ENCODE data around the gene OAS1. TPM values are rescaled to one million over a fixed set of nuclear protein-coding genes. Genes with fewer than 3 reads are reported as not detected.

Gene OAS1
- total RNA-seq, 1 donor from 2014 or later = 43.6 TPM

GRCh38 chr12:112963227-112963861, 56.6 kb downstream of the OAS1 start:
- no peak for DNase-seq (ENCODE audit: extremely low read depth, low read depth, low spot score)

GRCh38 chr12:112964067-112964670, 57.4 kb downstream of the OAS1 start:
- no peak for DNase-seq (ENCODE audit: extremely low read depth, low read depth, low spot score)

GRCh38 chr12:112964915-112965314, 58.2 kb downstream of the OAS1 start:
- DNase-seq (ENCODE audit: extremely low read depth, low read depth, low spot score) = no peak

- DNase-seq (ENCODE audit: extremely low read depth, low read depth, low spot score) = no peak
Observed at GRCh38 chr12:112965643-112966042, 58.9 kb downstream of the OAS1 start.

GRCh38 chr12:112967306-112967705, 60.5 kb downstream of the OAS1 start:
- no peak for DNase-seq (ENCODE audit: extremely low read depth, low read depth, low spot score)

- DNase-seq (ENCODE audit: extremely low read depth, low read depth, low spot score) = no peak
Observed at GRCh38 chr12:112967858-112968257, 61.1 kb downstream of the OAS1 start.

Other genes with a start within 250 kb of the OAS1 start
- not detected in 2 replicates for gene RPH3A, start 115.2 kb upstream of the OAS1 start, total RNA-seq
- gene OAS3, start 31.5 kb downstream of the OAS1 start, total RNA-seq = 13.6 and 62.9 TPM in 2 replicates
- 35.9 and 80.4 TPM in 2 replicates for gene OAS2, start 71.6 kb downstream of the OAS1 start, total RNA-seq
- 0.34 and 3.2 TPM in 2 replicates for gene DTX1, start 149.8 kb downstream of the OAS1 start, total RNA-seq
- gene RASAL1, start 228.8 kb downstream of the OAS1 start, total RNA-seq = not detected in 2 replicates
- not detected in 2 replicates for gene CFAP73, start 242.8 kb downstream of the OAS1 start, total RNA-seq

Data from glomerular endothelial cell (primary cell).